Cerebellar cortex (tissue), 1 donor: ENCODE results near the gene EDEM2.
"Not testable (repeated sequence)": the region's sequence is repeated elsewhere in the genome, so short reads cannot be mapped to it uniquely, and the experiment has no call there.

Experiments
- DNase-seq: peaks from one replicate; pipeline ENCODE4 v3.0.0-alpha.2; 2015; ENCODE audit warnings: low spot score

EDEM2 gene

GRCh38 chr20:35129647-35130069, 17.5 kb downstream of the EDEM2 start:
- no peak for DNase-seq

GRCh38 chr20:35125753-35126152, 21.4 kb downstream of the EDEM2 start:
- no peak for DNase-seq

- no peak for DNase-seq
Observed at GRCh38 chr20:35122756-35123405, 24.3 kb downstream of the EDEM2 start.

- DNase-seq: peak; percentile 62
Observed at GRCh38 chr20:35121186-35121585, 25.9 kb downstream of the EDEM2 start.

GRCh38 chr20:35120012-35120701, 27.0 kb downstream of the EDEM2 start:
- DNase-seq: no peak

- DNase-seq: no peak
Observed at GRCh38 chr20:35117629-35118028, 29.5 kb downstream of the EDEM2 start.

GRCh38 chr20:35117196-35117595, 29.9 kb downstream of the EDEM2 start:
- DNase-seq: no peak

- DNase-seq: no peak
Observed at GRCh38 chr20:35116258-35116657, 30.9 kb downstream of the EDEM2 start.

GRCh38 chr20:35115606-35116005, 31.5 kb downstream of the EDEM2 start:
- DNase-seq: no peak

- not testable (repeated sequence) for DNase-seq
Observed at GRCh38 chr20:35112276-35112675, 34.9 kb downstream of the EDEM2 start.

GRCh38 chr20:35111141-35111888, 35.8 kb downstream of the EDEM2 start:
- DNase-seq: no peak

- no peak for DNase-seq
Observed at GRCh38 chr20:35108921-35109320, 38.2 kb downstream of the EDEM2 start.

- DNase-seq: no peak
Observed at GRCh38 chr20:35106827-35107380, 40.2 kb downstream of the EDEM2 start.

GRCh38 chr20:35104685-35105295, 42.3 kb downstream of the EDEM2 start:
- DNase-seq: no peak

- no peak for DNase-seq
Observed at GRCh38 chr20:35101620-35102019, 45.5 kb downstream of the EDEM2 start.

- no peak for DNase-seq
Observed at GRCh38 chr20:35093267-35093884, 53.8 kb downstream of the EDEM2 start.

- peak; percentile 88 for DNase-seq
Observed at GRCh38 chr20:35092524-35093266, 54.4 kb downstream of the EDEM2 start, which contains the start of gene TRPC4AP. TRPC4AP (minus strand) TSS chr20:35092807; CDS start chr20:35092781, 26 bp downstream.

- no peak for DNase-seq
Observed at GRCh38 chr20:35091816-35092523, 55.2 kb downstream of the EDEM2 start.

- DNase-seq: no peak
Observed at GRCh38 chr20:35088231-35089145, 58.6 kb downstream of the EDEM2 start.
